H9 (cell line): ENCODE results near the gene METRNL. TPM values are rescaled to one million over a fixed set of nuclear protein-coding genes. Genes with fewer than 3 reads are reported as not detected.

Experiments used
- DNase-seq: peaks from one replicate; pipeline ENCODE4 v3.0.0-alpha.2; 2017
- H2AFZ ChIP-seq: one replicate; pipeline ENCODE4 v1.6.1; 2013; ENCODE audit warnings: mild to moderate bottlenecking, low read length, control low read depth, moderate library complexity
- H2AK5ac ChIP-seq: 2 replicates; pipeline ENCODE4 v1.6.1; 2013; ENCODE audit warnings: low read length, control low read depth, mixed read lengths; ENCODE audit not compliant: insufficient read length
- H2BK120ac ChIP-seq: one replicate; pipeline ENCODE4 v1.6.1; 2013; ENCODE audit warnings: low read depth, mild to moderate bottlenecking, low read length, control low read depth, inconsistent platforms; ENCODE audit not compliant: poor library complexity, severe bottlenecking
- H2BK12ac ChIP-seq: 2 replicates; pipeline ENCODE4 v1.6.1; 2013; ENCODE audit warnings: low read length, control low read depth, mixed read lengths, low read depth; ENCODE audit not compliant: insufficient read length
- H2BK15ac ChIP-seq: 2 replicates; pipeline ENCODE4 v1.6.1; 2013; ENCODE audit warnings: low read depth, low read length, control low read depth
- H2BK20ac ChIP-seq: one replicate; pipeline ENCODE4 v1.6.1; 2013; ENCODE audit warnings: low read depth, mild to moderate bottlenecking, low read length, control low read depth, inconsistent platforms; ENCODE audit not compliant: poor library complexity, severe bottlenecking
- H2BK5ac ChIP-seq: 2 replicates; pipeline ENCODE4 v1.6.1; 2013; ENCODE audit warnings: low read length, control low read depth, mixed read lengths; ENCODE audit not compliant: insufficient read length
- H3K14ac ChIP-seq: 2 replicates; pipeline ENCODE4 v1.6.1; 2013; ENCODE audit warnings: low read length, control low read depth; ENCODE audit not compliant: insufficient read depth
- H3K18ac ChIP-seq: 2 replicates; pipeline ENCODE4 v1.6.1; 2013; ENCODE audit warnings: low read depth, mild to moderate bottlenecking, mixed read lengths, low read length, control low read depth; ENCODE audit not compliant: insufficient read length
- H3K23ac ChIP-seq: 2 replicates; pipeline ENCODE4 v1.6.1; 2013; ENCODE audit warnings: low read length, control low read depth, mixed read lengths, low read depth; ENCODE audit not compliant: insufficient read length
- H3K23me2 ChIP-seq: 2 replicates; pipeline ENCODE4 v1.6.1; 2013; ENCODE audit warnings: low read depth, mild to moderate bottlenecking, mixed read lengths, low read length, control low read depth; ENCODE audit not compliant: insufficient read length, poor library complexity, severe bottlenecking
- H3K27ac ChIP-seq: 2 replicates; pipeline ENCODE4 v1.5.1; 2013; ENCODE audit warnings: low read length, control low read depth, mixed read lengths, low read depth; ENCODE audit not compliant: insufficient read length
- H3K27me3 ChIP-seq: 2 replicates; pipeline ENCODE4 v1.6.1; 2013; ENCODE audit warnings: low read length, control low read depth, inconsistent platforms; ENCODE audit not compliant: insufficient read depth
- H3K4ac ChIP-seq: 2 replicates; pipeline ENCODE4 v1.6.1; 2013; ENCODE audit warnings: low read depth, mild to moderate bottlenecking, control low read depth, inconsistent platforms, low read length, moderate library complexity
- H3K4me1 ChIP-seq: 2 replicates; pipeline ENCODE4 v1.6.1; 2013; ENCODE audit warnings: low read length, control low read depth, inconsistent platforms; ENCODE audit not compliant: insufficient read depth
- H3K4me2 ChIP-seq: 2 replicates; pipeline ENCODE4 v1.6.1; 2013; ENCODE audit warnings: low read length, control low read depth, mixed read lengths; ENCODE audit not compliant: insufficient read length, insufficient read depth
- H3K56ac ChIP-seq: 2 replicates; pipeline ENCODE4 v1.6.1; 2013; ENCODE audit warnings: low read depth, mild to moderate bottlenecking, mixed read lengths, low read length, control low read depth; ENCODE audit not compliant: insufficient read length
- H3K79me1 ChIP-seq: 2 replicates; pipeline ENCODE4 v1.6.1; 2013; ENCODE audit warnings: low read depth, mild to moderate bottlenecking, moderate library complexity, low read length, control low read depth, inconsistent platforms; ENCODE audit not compliant: insufficient read depth, poor library complexity, severe bottlenecking
- H3K79me2 ChIP-seq: 2 replicates; pipeline ENCODE4 v1.6.1; 2013; ENCODE audit warnings: low read length, control low read depth, inconsistent platforms; ENCODE audit not compliant: insufficient read depth
- H3K9ac ChIP-seq: 2 replicates; pipeline ENCODE4 v1.6.1; 2013; ENCODE audit warnings: low read length, control low read depth, mixed read lengths; ENCODE audit not compliant: insufficient read length; ENCODE audit errors: extremely low read depth
- H3K9me3 ChIP-seq: one replicate; pipeline ENCODE4 v1.6.1; 2013; ENCODE audit warnings: low read depth, low read length, inconsistent platforms; ENCODE audit not compliant: control insufficient read depth
- H3T11ph ChIP-seq: one replicate; pipeline ENCODE4 v1.6.1; 2013; ENCODE audit warnings: mild to moderate bottlenecking, low read length, control low read depth, inconsistent platforms
- H4K20me1 ChIP-seq: one replicate; pipeline ENCODE4 v1.6.1; 2013; ENCODE audit not compliant: control insufficient read depth, insufficient read length, insufficient read depth
- H4K5ac ChIP-seq: 2 replicates; pipeline ENCODE4 v1.6.1; 2013; ENCODE audit warnings: low read depth, mild to moderate bottlenecking, mixed read lengths, low read length, control low read depth; ENCODE audit not compliant: insufficient read length
- H4K8ac ChIP-seq: replicated peaks from 2 replicates; pipeline ENCODE4 v1.6.1; 2013; ENCODE audit warnings: low read length, control low read depth, mixed read lengths, low read depth; ENCODE audit not compliant: insufficient read length
- H4K91ac ChIP-seq: 2 replicates; pipeline ENCODE4 v1.6.1; 2013; ENCODE audit warnings: low read depth, mild to moderate bottlenecking, moderate library complexity, mixed read lengths, low read length, control low read depth; ENCODE audit not compliant: insufficient read length
- H3K27ac Mint-ChIP-seq, 3 experiments: 2 replicates in 2 of 3; 3 replicates in 1 of 3; pipeline ENCODE4 v1.8.0; 2020 to 2021; ENCODE audit warnings: mixed read lengths in 3 of 3, mild to moderate bottlenecking in 1 of 3, moderate library complexity in 1 of 3
- H3K27me3 Mint-ChIP-seq: 2 replicates; pipeline ENCODE4 v1.8.0; 2021; ENCODE audit warnings: low read depth, mild to moderate bottlenecking, moderate library complexity, mixed read lengths
- H3K36me3 Mint-ChIP-seq, 3 experiments: 2 replicates in 2 of 3; 3 replicates in 1 of 3; pipeline ENCODE4 v1.8.0; 2020 to 2021; ENCODE audit warnings: low read depth in 3 of 3, mixed read lengths in 3 of 3; ENCODE audit not compliant: insufficient read depth in 1 of 3
- H3K4me1 Mint-ChIP-seq, 2 experiments: 2 replicates each; pipeline ENCODE4 v1.8.0; 2020; ENCODE audit warnings: mixed read lengths in 2 of 2
- H3K4me3 Mint-ChIP-seq, 2 experiments: 2 replicates in 1 of 2; 3 replicates in 1 of 2; pipeline ENCODE4 v1.8.0; 2020 to 2021; ENCODE audit warnings: mild to moderate bottlenecking in 2 of 2, mixed read lengths in 2 of 2, moderate library complexity in 1 of 2
- H3K9me3 Mint-ChIP-seq, 2 experiments: 2 replicates in 1 of 2; 3 replicates in 1 of 2; pipeline ENCODE4 v1.8.0; 2020; ENCODE audit warnings: mild to moderate bottlenecking in 2 of 2, mixed read lengths in 2 of 2, moderate library complexity in 1 of 2
- CTCF ChIP-seq: fragments of 200-600 bp; sonication (generic); conservative IDR thresholded peaks from 3 replicates; pipeline ENCODE4 v1.8.0; 2021; ENCODE audit warnings: antibody characterized with exemption, mild to moderate bottlenecking
- WGBS: extraction: QIAGEN DNeasy Blood & Tissue Kit; methylation state at CpG from one replicate; pipeline ENCODE4 v1.1.7; 2013; ENCODE audit warnings: missing lambda C conversion rate, low lambda C conversion rate, mixed read lengths; ENCODE audit not compliant: insufficient read length; ENCODE audit errors: extremely low coverage; 5-methylcytosine and 5-hydroxymethylcytosine counted together
- total RNA-seq: library from RNA; stranded (reverse); gene quantifications from 2 replicates; pipeline ENCODE4 v1.2.1, GENCODE V29; 2021

Gene METRNL
- total RNA-seq, 1 experiment from 2014 or later = 21.4 TPM

GRCh38 chr17:83077939-83078338, 1.5 kb upstream of the METRNL start:
- Histone ChIP-seq H2BK12ac (no peak overlapping the region), H3K9me3 (no peaks in the 10 kb centered on the region), H3K27ac (no peak overlapping the region), H3T11ph (no peak overlapping the region), H2BK120ac (no peak overlapping the region), H3K79me1 (no peaks in the 10 kb centered on the region), H3K56ac (no peak overlapping the region), H3K27me3 (peaks cover 14% of the 10 kb centered on the region; the same call in 1 of the 2 replicates), H2BK15ac (no peak overlapping the region), H3K23me2 (peaks cover 6% of the 10 kb centered on the region), H4K91ac (no peak overlapping the region), H4K5ac (no peak overlapping the region), H3K4ac (no peak overlapping the region), H3K23ac (no peak overlapping the region), H2AFZ (no peak overlapping the region), H3K4me1 (peaks cover 3% of the 10 kb centered on the region; the same call in 1 of the 2 replicates), H3K9ac (no peak overlapping the region), H4K8ac (no peak overlapping the region), H3K4me2 (peak overlapping the region; percentile 27), H2BK20ac (no peak overlapping the region), H2AK5ac (no peak overlapping the region), H2BK5ac (no peak overlapping the region), H3K14ac (no peak overlapping the region), H3K18ac (no peak overlapping the region), H4K20me1 (no peaks in the 10 kb centered on the region), H3K79me2 (no peaks in the 10 kb centered on the region)
- WGBS = no CpG with 5 or more reads among the region's 7 CpGs
- peak overlapping the region; percentile 49 to 69 for H3K4me3 Mint-ChIP-seq
- H3K36me3 Mint-ChIP-seq = peaks cover 7 to 13% (median 7%) of the 10 kb centered on the region in 3 experiments; a peak in 5 of 7 replicates
- peaks cover 51% of the 10 kb centered on the region for H3K27me3 Mint-ChIP-seq
- H3K4me1 Mint-ChIP-seq = peaks cover 7 to 16% of the 10 kb centered on the region in 2 experiments
- no peak overlapping the region for H3K27ac Mint-ChIP-seq
- H3K9me3 Mint-ChIP-seq = no peaks in the 10 kb centered on the region; a peak in 1 of 5 replicates
- DNase-seq = no peak
- no peak for TF ChIP-seq CTCF
